Smooth muscle cell of the brain vasculature (primary cell): ENCODE results near the gene KDM4D.
"Not testable (repeated sequence)": the region's sequence is repeated elsewhere in the genome, so short reads cannot be mapped to it uniquely, and the experiment has no call there.

Experiments used
- DNase-seq: peaks from one replicate; pipeline ENCODE4 v3.0.0-alpha.2; 2012; ENCODE audit warnings: low read depth, low spot score

Gene KDM4D

DNA sequence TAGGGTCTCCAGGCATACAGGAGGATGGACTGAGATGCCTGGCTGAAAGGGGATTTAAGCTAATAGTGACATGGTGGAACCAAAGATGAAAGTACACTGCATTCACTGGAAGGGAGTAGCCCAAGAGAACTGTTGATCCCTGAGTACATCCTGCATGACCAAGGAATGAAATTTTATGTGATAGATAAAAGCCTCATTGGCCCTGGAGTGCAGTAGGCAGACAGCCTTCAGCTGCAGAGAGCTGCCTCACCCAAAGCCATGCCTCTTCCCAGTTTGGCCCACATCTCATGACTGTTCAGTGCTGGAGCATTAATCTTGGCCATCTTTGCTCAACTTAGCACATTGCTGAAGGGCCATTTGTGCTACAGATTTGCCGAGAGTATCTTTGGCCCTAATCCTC, 59.5 kb downstream of the KDM4D start:
- no peak for DNase-seq

DNA sequence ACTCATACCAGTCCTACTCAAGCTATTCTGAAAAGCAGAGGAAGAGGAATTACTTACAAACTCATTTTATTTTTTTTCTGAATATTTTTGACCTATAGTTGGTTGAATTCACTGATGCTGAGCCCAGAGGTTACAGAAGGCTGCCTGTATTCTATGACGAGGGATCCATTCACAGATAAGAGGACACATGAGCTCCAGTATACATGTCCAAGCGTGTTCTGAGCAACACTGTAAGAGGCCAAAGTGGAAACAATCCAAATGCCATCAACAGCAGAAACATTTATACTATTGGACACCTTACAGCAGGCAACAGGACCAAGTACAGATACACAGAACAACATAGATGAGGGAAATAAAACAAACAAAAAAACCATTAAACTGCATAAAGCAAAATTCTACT, 61.8 kb downstream of the KDM4D start:
- no peak for DNase-seq

DNA sequence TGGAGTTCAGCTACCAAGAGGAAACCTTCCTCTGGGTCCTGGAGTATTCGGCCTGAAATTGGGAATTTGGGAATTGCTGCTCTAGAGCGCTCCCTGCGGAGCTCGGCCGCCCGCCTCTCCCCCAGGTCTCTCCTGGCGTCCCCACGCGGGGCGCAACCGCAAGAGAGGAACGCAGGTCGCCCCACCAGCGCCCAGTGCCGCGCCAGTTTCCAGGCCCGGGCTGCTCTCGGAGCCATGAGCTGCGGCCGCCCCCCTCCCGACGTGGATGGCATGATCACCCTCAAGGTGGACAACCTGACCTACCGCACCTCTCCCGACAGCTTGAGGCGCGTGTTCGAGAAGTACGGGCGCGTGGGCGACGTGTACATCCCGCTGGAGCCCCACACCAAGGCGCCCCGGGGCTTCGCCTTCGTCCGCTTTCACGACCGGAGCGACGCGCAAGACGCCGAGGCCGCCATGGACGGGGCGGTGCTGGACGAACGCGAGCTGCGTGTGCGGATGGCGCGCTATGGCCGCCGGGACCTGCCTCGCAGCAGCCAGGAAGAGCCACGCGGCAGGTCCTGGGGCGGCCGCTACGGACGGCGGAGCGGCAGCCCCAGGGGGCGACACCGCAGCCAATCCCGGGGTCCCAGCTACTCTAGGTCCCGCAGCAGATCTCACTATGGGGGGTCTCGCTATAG, 64.0 kb downstream of the KDM4D start:
- DNase-seq = not testable (repeated sequence)

DNA sequence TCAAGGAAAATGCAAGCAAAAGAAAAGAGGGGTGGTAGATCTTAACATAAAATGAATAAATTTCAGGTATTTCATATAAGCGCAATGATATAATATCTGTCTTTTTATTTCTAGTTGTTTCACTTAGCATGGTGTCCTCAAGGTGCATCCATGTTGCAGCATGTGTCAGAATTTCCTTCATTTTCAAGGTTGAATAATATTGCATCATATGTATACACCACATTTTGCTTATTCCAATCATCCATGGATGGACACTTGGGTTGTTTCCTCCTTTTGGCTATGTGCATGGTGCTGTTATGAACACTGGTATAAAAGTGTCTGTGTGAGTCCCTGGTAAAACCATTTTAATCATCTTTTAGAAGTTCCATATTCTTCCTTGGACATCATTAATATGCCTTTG, 68.7 kb downstream of the KDM4D start:
- DNase-seq = no peak

DNA sequence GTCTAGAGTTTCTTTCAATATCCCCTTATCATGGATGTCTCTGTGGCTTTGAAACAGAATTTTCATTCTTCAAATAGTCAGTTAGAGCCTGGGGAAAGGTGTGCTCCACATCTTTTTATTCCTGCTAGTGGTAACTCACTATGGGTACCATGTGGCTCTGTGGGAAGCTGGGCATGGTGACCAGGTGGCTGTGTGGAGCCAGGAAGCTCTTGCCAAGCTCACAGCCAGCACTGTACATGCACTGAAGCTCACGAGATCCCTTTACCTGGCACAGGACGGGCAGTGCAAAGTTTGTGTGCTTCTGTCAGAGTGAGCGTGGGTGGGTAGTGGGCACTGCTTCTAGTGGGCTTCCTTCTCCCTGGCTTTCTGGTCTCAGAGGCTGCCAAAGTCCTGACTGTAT, 69.4 kb downstream of the KDM4D start:
- DNase-seq = no peak

- DNase-seq = no peak
Observed at GRCh38 chr11:95044010-95044409, 70.5 kb downstream of the KDM4D start.

- no peak for DNase-seq
Observed at GRCh38 chr11:95045812-95046211, 72.3 kb downstream of the KDM4D start.
